A549 treated with RU486 at 1 μM for 4 hours (cell line): ENCODE results near the gene NDRG2. TPM values are rescaled to one million over a fixed set of nuclear protein-coding genes. Genes with fewer than 3 reads are reported as not detected.

Source experiments
- total RNA-seq: library from RNA; stranded (reverse); fragments of 200-300 nt; extraction: Qiagen RNA extraction; gene quantifications from 5 replicates; pipeline ENCODE4 v1.2.3, GENCODE V29; 2022; ENCODE audit warnings: low read depth

NDRG2 gene
- total RNA-seq: 3.0 to 4.4 TPM (median 3.2 TPM) in 5 replicates

DNA sequence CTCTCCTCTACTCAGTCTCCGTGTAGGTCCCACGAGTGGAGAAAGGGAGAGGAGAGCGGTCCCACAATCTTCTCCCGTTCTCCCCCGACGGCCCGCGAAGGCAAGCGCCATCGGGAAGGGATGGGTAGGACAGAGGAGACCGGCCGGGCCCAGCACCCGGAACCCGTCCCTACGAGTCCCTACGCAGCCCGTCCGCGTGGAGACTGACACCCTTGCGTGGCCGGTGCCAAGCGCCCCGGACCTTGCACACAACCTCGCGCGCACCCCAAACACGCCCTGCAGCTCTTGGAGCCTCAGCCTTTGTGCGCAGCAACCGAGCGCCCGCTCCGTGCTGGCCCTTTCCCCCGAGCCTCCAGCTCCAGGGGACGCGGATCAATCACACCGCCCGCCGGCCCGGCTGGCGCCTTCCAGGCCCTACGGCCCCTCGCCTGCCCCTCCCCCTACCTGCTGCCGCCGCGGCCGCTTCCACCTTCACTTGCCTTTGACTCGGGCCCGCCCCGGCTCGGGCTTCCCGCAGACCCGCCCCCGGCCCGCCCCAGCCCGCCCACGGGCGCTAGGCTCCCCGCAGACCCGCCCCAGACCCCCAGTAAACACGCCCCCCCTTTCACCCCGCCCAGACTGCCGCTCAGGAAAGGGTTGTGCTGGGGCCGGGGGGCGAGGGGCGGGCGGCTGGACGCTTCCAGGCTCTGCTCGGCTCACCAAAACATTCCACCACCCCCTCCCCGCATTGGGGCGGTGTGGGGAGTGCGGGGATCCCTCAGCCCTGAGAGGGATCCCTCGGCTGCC, at the start of gene NDRG2:
Gene NDRG2 (minus strand): TSS at position 477 of the 786 bp plus-strand sequence. CDS start 1,746 bp downstream, outside the sequence.

DNA sequence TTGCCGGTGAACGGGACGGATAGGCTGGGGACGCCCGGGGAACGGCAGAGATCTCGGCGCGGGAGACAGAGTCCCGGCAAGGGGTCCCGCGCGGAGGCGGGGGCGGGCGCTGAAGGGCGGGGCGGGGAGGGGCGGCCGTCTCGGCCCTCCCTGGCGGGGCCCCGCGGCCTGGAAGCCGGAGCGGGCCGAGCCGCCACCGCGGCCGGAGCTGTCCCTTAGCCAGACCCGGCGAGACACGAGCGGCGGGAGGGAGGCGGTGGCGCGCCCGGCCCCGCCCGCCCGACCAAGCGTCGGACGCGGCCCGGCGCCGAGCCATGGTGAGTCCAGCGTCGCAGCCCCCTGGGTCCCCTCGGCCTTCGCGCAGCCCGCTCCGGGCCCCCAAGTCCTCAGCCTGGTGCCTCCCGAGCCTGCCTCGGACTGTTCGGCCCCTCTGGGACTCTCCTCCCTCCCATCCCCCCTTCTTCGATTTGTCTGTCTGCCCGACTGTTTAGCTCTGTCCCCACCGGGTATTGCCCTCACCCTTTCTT, 45.3 kb upstream of the NDRG2 start, which contains the start of gene ARHGEF40:
Gene ARHGEF40 (plus strand): TSS at position 222 of the 527 bp plus-strand sequence. CDS start 93 bp downstream, at position 315.

DNA sequence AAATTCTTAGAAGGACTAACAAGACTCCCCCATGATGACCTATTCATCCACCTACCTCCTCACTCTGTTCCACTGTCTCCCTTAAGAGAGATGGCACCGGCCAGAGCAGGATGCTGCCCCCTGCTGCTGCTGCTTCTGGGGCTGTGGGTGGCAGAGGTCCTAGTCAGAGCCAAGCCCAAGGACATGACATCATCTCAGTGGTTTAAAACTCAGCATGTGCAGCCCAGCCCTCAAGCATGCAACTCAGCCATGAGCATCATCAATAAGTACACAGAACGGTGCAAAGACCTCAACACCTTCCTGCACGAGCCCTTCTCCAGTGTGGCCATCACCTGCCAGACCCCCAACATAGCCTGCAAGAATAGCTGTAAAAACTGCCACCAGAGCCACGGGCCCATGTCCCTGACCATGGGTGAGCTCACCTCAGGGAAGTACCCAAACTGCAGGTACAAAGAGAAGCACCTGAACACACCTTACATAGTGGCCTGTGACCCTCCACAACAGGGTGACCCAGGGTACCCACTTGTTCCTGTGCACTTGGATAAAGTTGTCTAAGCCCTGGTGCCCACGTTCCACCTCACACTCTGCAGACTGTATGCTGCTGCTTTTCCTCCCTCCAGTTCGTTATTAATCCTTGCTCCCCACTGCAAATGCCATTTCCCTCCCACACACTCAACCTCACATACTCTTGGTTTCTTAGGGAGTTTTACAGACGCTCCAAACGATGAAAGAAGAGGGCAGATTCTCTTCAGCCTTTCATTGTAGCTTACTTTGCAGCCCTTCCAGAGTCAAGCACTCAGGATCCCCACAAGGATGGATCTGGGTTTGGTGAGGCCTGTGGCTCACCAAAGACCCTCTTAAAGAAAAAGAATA, 33.2 kb upstream of the NDRG2 start, which contains the start of gene RNASE8:
Gene RNASE8 (plus strand): TSS at position 20 of the 873 bp plus-strand sequence. CDS start 71 bp downstream, at position 91.

DNA sequence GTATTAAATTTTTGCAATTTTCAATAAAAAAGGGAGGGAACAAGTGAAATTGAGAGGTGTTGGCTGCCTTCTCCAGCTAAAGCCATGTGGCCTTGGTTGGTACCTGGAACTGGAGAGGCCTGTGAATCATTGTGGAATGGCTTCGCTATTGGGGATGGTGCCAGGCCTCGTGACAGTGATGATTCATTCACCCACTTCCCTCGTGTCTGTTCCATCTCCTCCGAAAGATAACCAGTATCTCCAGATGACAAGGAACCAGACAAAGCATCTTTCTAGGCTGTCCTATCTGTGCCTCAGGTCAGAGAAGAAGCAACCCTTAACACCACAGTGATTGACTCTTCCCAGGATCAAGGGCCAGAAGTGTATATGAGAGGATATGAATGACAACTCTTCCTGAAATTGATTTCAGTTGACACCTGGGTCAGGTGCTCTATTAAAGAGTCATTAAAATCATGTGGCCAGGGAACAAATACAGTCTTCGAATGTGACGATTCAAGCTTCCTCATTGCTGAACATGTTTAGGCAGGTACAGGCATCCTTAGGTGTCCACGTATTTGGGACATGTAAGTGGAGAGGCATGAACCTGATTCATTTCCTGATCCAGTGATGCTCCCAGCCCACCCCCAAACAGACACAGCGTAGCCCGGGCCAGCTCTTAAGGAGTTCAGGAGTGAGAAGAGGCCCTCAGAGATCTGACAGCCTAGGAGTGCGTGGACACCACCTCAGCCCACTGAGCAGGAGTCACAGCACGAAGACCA, 17.0 kb upstream of the NDRG2 start, which contains the start of gene RNASE7:
Gene RNASE7 (plus strand): TSS at position 687 of the 758 bp plus-strand sequence. CDS start 631 bp downstream, outside the sequence.

DNA sequence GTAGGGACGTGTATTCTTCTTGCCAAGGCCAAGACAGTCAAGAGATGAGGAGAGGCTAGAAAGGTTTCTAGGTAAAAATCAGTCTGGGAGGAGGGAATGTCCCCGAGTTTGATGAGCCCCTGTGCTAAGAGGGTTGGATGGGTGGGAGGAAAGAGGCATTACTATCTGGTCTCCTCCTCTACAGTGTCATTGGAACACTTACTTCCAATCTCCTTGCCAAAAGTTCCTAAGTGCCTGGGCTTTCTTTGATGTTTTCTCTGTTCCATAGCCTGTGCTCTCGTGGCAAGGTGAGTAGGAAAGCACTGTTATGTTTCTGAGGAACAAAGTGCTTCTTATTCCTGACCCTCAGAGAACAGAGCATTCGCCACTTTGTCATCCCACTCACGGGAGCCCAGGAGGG, 9.8 kb upstream of the NDRG2 start, which contains the start of gene RNASE13:
Gene RNASE13 (minus strand): TSS at position 101 of the 400 bp plus-strand sequence. CDS start 519 bp downstream, outside the sequence.

DNA sequence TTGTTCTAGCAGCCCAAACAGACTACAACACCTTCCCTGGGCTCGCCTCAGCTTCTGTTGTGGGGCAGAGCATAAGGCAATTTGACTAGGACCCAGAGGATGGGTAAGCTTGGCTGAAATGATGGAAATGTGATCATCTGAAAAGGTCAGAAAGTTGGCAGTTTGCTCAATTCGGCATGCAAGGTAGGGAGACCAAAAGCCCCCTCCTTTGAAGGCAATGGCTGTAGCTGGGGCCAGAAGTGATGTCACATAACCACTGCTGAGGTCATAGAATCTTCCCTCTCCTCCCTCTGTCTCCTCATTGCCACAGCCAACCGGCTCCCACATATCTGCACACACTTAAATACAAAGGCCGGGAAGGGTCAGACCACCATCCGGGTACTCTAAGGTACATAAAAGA, 5.1 kb upstream of the NDRG2 start, which contains the start of gene TPPP2:
Gene TPPP2 (plus strand): TSS at position 301 of the 400 bp plus-strand sequence. CDS start 365 bp downstream, outside the sequence.

DNA sequence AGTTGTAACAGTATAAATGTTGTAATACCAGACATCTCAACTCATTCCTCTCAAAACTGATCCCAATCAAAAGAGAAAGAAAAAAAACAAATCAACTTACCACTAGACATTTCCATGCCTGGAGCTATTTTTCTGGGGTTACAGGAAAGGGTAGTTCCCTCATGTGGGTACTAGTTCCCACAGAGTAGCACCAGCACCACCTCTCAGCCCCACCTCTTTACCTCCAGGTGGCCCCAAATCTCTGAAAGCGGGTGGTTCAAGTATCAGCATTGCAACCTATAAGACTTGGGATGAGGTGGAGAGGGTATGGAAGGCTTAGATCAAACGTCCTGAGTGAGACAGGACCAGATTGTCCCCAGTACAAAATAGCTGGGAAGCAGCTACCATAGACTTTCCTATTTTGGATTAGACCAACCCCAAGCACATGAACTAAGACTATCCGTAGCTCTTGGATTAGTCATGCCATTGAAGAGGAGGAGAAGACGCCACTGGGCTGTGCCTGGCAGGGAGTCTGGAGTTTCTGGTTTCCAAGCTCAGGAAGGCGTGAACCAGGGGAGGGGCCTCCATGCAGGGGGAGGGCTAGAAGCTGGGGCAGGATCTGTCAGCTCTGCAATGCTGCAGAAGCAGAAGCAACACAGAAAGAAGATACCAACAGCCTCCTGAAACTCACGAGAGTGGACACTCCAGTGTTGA, 26.0 kb downstream of the NDRG2 start, which contains the start of gene SLC39A2:
Gene SLC39A2 (plus strand): TSS at position 620 of the 693 bp plus-strand sequence. CDS start 154 bp downstream, outside the sequence.

DNA sequence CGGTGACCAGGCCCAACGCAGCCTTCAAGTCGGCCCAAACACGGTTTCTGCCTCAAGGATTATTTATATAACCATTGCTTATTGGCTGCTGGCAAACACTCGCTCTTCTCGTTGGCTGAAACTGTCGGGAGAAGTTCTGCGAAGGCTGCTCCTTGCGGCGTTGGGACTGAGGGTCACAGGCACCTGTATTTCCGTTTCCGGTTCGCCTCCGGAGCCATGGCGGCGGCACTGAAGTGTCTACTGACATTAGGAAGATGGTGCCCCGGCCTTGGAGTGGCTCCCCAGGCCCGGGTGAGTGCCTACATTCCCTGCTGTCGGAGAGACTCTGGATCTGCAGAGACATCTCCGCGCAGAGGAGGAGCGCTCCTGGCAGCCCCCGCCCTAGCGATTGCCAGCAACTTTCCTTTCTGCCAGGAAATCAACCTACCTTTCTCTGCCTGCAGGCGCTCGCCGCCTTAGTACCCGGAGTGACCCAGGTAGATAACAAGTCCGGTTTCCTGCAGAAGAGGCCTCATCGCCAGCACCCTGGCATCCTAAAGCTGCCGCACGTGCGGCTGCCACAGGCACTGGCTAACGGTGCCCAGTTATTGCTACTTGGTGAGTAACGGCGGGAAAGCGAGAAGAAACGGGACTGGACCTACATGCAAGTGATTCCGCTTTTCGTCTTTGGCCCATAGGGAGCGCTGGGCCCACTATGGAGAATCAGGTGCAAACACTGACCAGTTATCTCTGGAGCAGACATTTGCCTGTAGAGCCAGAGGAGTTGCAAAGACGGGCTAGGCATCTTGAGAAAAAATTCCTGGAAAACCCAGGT, 34.9 kb downstream of the NDRG2 start, which contains the start of gene METTL17:
Gene METTL17 (plus strand): TSS at position 194 of the 814 bp plus-strand sequence. CDS start 23 bp downstream, at position 217.

Other genes starting within 250 kb of the NDRG2 start
- gene RNASE6, start 243.8 kb downstream of the NDRG2 start, total RNA-seq: not detected in 5 replicates
- 0.38 to 0.50 TPM (median 0.45 TPM) in 3 of 5 replicates, not detected in the others for gene RNASE1, start 222.2 kb downstream of the NDRG2 start, total RNA-seq
- not detected in 5 replicates for gene RNASE3, start 133.7 kb downstream of the NDRG2 start, total RNA-seq
- gene RNASE2, start 69.6 kb downstream of the NDRG2 start, total RNA-seq: not detected in 5 replicates
- 70.7 to 74.7 TPM (median 73.0 TPM) in 5 replicates for gene METTL17, start 35.1 kb downstream of the NDRG2 start, total RNA-seq
- not detected in 5 replicates for gene SLC39A2, start 25.8 kb downstream of the NDRG2 start, total RNA-seq
- gene TPPP2, start 5.2 kb upstream of the NDRG2 start, total RNA-seq: not detected in 5 replicates
- not detected in 5 replicates for gene RNASE13, start 9.7 kb upstream of the NDRG2 start, total RNA-seq
- not detected in 5 replicates for gene RNASE7, start 17.3 kb upstream of the NDRG2 start, total RNA-seq
- gene RNASE8, start 32.8 kb upstream of the NDRG2 start, total RNA-seq: not detected in 5 replicates
- 8.7 to 14.2 TPM (median 11.2 TPM) in 5 replicates for gene ARHGEF40, start 45.2 kb upstream of the NDRG2 start, total RNA-seq
- gene ZNF219, start 73.6 kb upstream of the NDRG2 start, total RNA-seq: 17.5 to 33.5 TPM (median 29.2 TPM) in 5 replicates
- gene TMEM253, start 76.0 kb upstream of the NDRG2 start, total RNA-seq: 0.53 to 1.3 TPM (median 0.85 TPM) in 5 replicates
- gene OR5AU1, start 131.0 kb upstream of the NDRG2 start, total RNA-seq: not detected in 5 replicates
- 761 to 1,051 TPM (median 847 TPM) in 5 replicates for gene HNRNPC, start 244.4 kb upstream of the NDRG2 start, total RNA-seq